Liver (tissue), 9 donors: ENCODE results near the gene BCKDK. TPM values are rescaled to one million over a fixed set of nuclear protein-coding genes. Genes with fewer than 3 reads are reported as not detected.

Experiments
- DNase-seq: peaks from one replicate; pipeline ENCODE4 v3.0.0-alpha.2; 2017; ENCODE audit warnings: low spot score
- H3K27ac ChIP-seq, 2 donors: one replicate each; pipeline ENCODE4 v1.7.0; 2013; ENCODE audit warnings: inconsistent platforms in 2 of 2, low read length in 2 of 2, control low read depth in 1 of 2, low read depth in 1 of 2, mild to moderate bottlenecking in 1 of 2
- H3K27me3 ChIP-seq, 4 donors: one replicate each; pipeline versions ENCODE4 v1.6.1 to v1.7.0; 2013; ENCODE audit warnings: low read length in 3 of 4, inconsistent platforms in 1 of 4, mild to moderate bottlenecking in 1 of 4, moderate library complexity in 1 of 4; ENCODE audit not compliant: control insufficient read depth in 4 of 4, insufficient read depth in 4 of 4
- H3K36me3 ChIP-seq, 4 donors: one replicate each; pipeline versions ENCODE4 v1.6.1 to v1.7.0; 2013; ENCODE audit warnings: low read length in 3 of 4, mild to moderate bottlenecking in 3 of 4, low read depth in 1 of 4, moderate library complexity in 1 of 4; ENCODE audit not compliant: control insufficient read depth in 4 of 4, insufficient read depth in 3 of 4
- H3K4me1 ChIP-seq, 4 donors: one replicate each; pipeline versions ENCODE4 v1.6.1 to v1.7.0; 2013; ENCODE audit warnings: low read length in 3 of 4, mild to moderate bottlenecking in 3 of 4, moderate library complexity in 1 of 4; ENCODE audit not compliant: control insufficient read depth in 4 of 4, insufficient read depth in 4 of 4
- H3K4me3 ChIP-seq, 3 donors: one replicate each; pipeline versions ENCODE4 v1.6.1 to v1.7.0; 2013; ENCODE audit warnings: low read length in 3 of 3, control low read depth in 1 of 3, low read depth in 1 of 3, mild to moderate bottlenecking in 1 of 3
- H3K9ac ChIP-seq, 2 donors: one replicate each; pipeline ENCODE4 v1.7.0; 2013; ENCODE audit warnings: low read length in 2 of 2, mild to moderate bottlenecking in 2 of 2, moderate library complexity in 2 of 2, control low read depth in 1 of 2, low read depth in 1 of 2
- H3K9me3 ChIP-seq, 4 donors: one replicate each; pipeline versions ENCODE4 v1.6.1 to v1.7.0; 2013; ENCODE audit warnings: low read length in 3 of 4; ENCODE audit not compliant: control insufficient read depth in 4 of 4
- EGR1 ChIP-seq, 2 donors: IDR thresholded peaks; 2 replicates each; pipeline ENCODE4 v1.6.1; 2016 to 2018; ENCODE audit warnings: antibody characterized with exemption in 2 of 2, low read depth in 2 of 2
- FOXA1 ChIP-seq: IDR thresholded peaks from 2 replicates; pipeline ENCODE4 v1.6.1; 2016; ENCODE audit warnings: antibody characterized with exemption
- FOXA2 ChIP-seq: IDR thresholded peaks from 2 replicates; pipeline ENCODE4 v1.6.1; 2016; ENCODE audit warnings: antibody characterized with exemption
- GABPA ChIP-seq, 2 donors: IDR thresholded peaks in 1 of 2; conservative IDR thresholded peaks in 1 of 2; 2 replicates each; pipeline ENCODE4 v1.6.1; 2016; ENCODE audit warnings: antibody characterized with exemption in 2 of 2, mild to moderate bottlenecking in 1 of 2, moderate library complexity in 1 of 2
- HNF4A ChIP-seq, 2 donors: conservative IDR thresholded peaks; 2 replicates each; pipeline ENCODE4 v1.6.1; 2016; ENCODE audit warnings: antibody characterized with exemption in 2 of 2, mild to moderate bottlenecking in 2 of 2
- JUND ChIP-seq, 2 donors: IDR thresholded peaks; 2 replicates each; pipeline ENCODE4 v1.6.1; 2016; ENCODE audit warnings: antibody characterized with exemption in 2 of 2
- NR2F2 ChIP-seq: IDR thresholded peaks from 2 replicates; pipeline ENCODE4 v1.6.1; 2016; ENCODE audit warnings: antibody characterized with exemption
- RAD21 ChIP-seq, 2 donors: IDR thresholded peaks; 2 replicates each; pipeline ENCODE4 v1.6.1; 2016; ENCODE audit warnings: antibody characterized with exemption in 2 of 2, mild to moderate bottlenecking in 2 of 2
- RXRA ChIP-seq, 2 donors: IDR thresholded peaks; 2 replicates each; pipeline ENCODE4 v1.6.1; 2017 to 2018; ENCODE audit warnings: antibody characterized with exemption in 2 of 2, mild to moderate bottlenecking in 1 of 2
- SP1 ChIP-seq: IDR thresholded peaks from 2 replicates; pipeline ENCODE4 v1.6.1; 2018; ENCODE audit warnings: antibody characterized with exemption, mild to moderate bottlenecking
- TAF1 ChIP-seq: conservative IDR thresholded peaks from 2 replicates; pipeline ENCODE4 v1.6.1; 2016; ENCODE audit warnings: antibody characterized with exemption, mild to moderate bottlenecking
- YY1 ChIP-seq: IDR thresholded peaks from 2 replicates; pipeline ENCODE4 v1.6.1; 2016; ENCODE audit warnings: antibody characterized with exemption, mild to moderate bottlenecking
- WGBS: extraction: QIAGEN DNeasy Blood & Tissue Kit; methylation state at CpG from one replicate; pipeline ENCODE4 v1.1.7; 2013; 5-methylcytosine and 5-hydroxymethylcytosine counted together
- polyA plus RNA-seq, 2 donors: library from polyadenylated mRNA; stranded (reverse) in 1 of 2; unstranded in 1 of 2; fragments of 200-250 nt in 1 of 2; fragments of >200 nt in 1 of 2; fragmentation: Nextera tagmentation in 1 of 2; extraction: Ambion mirVana in 1 of 2; gene quantifications; one replicate each; pipeline versions ENCODE4 v1.2.1 to v1.2.3, GENCODE V29; 2013 to 2015
- total RNA-seq, 2 donors: library from RNA; depleted of rRNA; stranded (reverse); fragments of >200 nt; gene quantifications; one replicate each; pipeline ENCODE4 v1.2.3, GENCODE V29; 2014
- TF ChIP-seq, protein P1 (sequence below): IDR thresholded peaks from 2 replicates; pipeline ENCODE4 v1.6.1; 2016; ENCODE audit warnings: antibody characterized with exemption, mild to moderate bottlenecking
- TF ChIP-seq, protein P2 (sequence below): IDR thresholded peaks from 2 replicates; pipeline ENCODE4 v1.6.1; 2016; ENCODE audit warnings: antibody characterized with exemption
- TF ChIP-seq, protein P3 (sequence below): fragments of 150-350 bp; IDR thresholded peaks from 2 replicates; pipeline ENCODE4 v1.5.1; 2017; ENCODE audit warnings: improper control_type of control experiment, low read depth, low read length; ENCODE audit not compliant: missing input control
- TF ChIP-seq, protein P4 (sequence below): IDR thresholded peaks from 2 replicates; pipeline ENCODE4 v1.6.1; 2016; ENCODE audit warnings: antibody characterized with exemption
- TF ChIP-seq, protein P5 (sequence below): IDR thresholded peaks from 2 replicates; pipeline ENCODE4 v1.6.1; 2016; ENCODE audit warnings: antibody characterized with exemption
- donor health status: healthy.
- donor health status: healthy.
- donor health status: healthy.
- donor health status: healthy.
- donor health status: healthy.

BCKDK gene
- total and polyA plus RNA-seq, 4 donors, result 10.0 to 41.6 (median 34.9) TPM

DNA sequence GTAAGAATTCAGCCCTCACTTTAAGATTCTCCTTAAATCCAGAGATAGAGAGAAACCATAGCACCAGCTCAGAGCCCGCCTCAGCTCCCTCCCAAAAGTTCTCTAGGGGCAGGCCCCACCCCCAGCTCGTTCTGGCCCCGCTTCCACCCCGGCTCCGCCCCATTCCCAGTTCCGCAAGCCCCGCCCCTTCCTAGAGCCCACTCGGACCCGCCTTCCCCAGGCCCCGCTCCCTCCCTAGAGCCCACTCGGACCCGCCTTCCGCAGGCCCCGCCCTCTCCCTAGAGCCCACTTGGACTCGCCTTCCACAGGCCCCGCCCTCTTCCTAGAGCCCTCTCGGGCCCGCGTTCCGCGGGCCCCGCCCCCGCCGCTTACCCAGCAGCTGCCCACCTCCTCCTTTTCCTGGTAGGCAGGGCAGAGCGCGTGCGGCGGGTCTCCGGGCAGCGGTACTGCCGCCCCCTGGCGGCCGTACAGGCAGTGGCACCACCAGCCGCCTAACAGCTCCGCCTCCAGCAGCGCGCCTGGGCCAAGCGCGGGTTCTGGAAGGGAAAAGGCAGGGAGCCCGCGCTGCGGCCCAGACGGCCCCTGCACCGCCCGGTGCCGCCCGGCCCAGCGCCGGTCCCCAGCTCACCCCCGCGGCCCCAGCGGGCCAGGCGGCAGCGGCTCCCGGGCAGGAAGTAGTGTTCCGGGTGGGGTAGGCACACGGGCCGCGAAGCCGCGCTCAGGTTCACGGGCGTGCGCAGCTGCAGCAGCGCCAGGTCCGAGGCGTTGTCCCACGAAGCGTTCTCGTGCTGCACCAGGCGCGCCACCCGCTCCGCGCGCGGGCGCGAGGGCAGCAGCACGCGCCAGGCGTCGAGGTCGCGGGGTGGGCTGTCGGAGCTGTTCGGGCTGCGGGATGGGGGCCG is 34.2 kb downstream of the BCKDK start:
- WGBS, result 3% methylated on average over 89 of the region's 89 CpGs
- peak overlapping the region; percentile 32 to 75 for H3K9ac ChIP-seq
- no peaks in the 10 kb centered on the region for H3K9me3 ChIP-seq

More for the DNA sequence above, 34.2 kb downstream of the BCKDK start:
- Histone ChIP-seq H3K27ac (peak overlapping the region; percentile 63 to 81), H3K4me1 (peaks cover 14 to 26% (median 19%) of the 10 kb centered on the region in 4 donors), H3K36me3 (no peaks in the 10 kb centered on the region), H3K27me3 (no peaks in the 10 kb centered on the region), H3K4me3 (peak overlapping the region; percentile 38 to 62 (median 53))
- peak; percentile 100 for DNase-seq
- TF ChIP-seq GABPA (IDR thresholded peaks at IDR 0.05 in 1 of 2, conservative IDR thresholded peaks at IDR 0.05 in 1 of 2), result peak in 1 of 2 donors; percentile 83
- peak; percentile 90 to 92 for TF ChIP-seq RAD21 (IDR thresholded peaks at IDR 0.05)
- peak; percentile 59 to 71 for TF ChIP-seq EGR1 (IDR thresholded peaks at IDR 0.05; ENCODE audit: low read depth in 2 of 2)
- TF ChIP-seq, protein P1, sequence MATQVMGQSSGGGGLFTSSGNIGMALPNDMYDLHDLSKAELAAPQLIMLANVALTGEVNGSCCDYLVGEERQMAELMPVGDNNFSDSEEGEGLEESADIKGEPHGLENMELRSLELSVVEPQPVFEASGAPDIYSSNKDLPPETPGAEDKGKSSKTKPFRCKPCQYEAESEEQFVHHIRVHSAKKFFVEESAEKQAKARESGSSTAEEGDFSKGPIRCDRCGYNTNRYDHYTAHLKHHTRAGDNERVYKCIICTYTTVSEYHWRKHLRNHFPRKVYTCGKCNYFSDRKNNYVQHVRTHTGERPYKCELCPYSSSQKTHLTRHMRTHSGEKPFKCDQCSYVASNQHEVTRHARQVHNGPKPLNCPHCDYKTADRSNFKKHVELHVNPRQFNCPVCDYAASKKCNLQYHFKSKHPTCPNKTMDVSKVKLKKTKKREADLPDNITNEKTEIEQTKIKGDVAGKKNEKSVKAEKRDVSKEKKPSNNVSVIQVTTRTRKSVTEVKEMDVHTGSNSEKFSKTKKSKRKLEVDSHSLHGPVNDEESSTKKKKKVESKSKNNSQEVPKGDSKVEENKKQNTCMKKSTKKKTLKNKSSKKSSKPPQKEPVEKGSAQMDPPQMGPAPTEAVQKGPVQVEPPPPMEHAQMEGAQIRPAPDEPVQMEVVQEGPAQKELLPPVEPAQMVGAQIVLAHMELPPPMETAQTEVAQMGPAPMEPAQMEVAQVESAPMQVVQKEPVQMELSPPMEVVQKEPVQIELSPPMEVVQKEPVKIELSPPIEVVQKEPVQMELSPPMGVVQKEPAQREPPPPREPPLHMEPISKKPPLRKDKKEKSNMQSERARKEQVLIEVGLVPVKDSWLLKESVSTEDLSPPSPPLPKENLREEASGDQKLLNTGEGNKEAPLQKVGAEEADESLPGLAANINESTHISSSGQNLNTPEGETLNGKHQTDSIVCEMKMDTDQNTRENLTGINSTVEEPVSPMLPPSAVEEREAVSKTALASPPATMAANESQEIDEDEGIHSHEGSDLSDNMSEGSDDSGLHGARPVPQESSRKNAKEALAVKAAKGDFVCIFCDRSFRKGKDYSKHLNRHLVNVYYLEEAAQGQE, result peak; percentile 62
- TF ChIP-seq SP1, result peak; percentile 96
- peak; percentile 17 to 32 for TF ChIP-seq JUND (IDR thresholded peaks at IDR 0.05)
- TF ChIP-seq, protein P2, sequence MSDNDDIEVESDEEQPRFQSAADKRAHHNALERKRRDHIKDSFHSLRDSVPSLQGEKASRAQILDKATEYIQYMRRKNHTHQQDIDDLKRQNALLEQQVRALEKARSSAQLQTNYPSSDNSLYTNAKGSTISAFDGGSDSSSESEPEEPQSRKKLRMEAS, result peak; percentile 78
- TF ChIP-seq, protein P3, sequence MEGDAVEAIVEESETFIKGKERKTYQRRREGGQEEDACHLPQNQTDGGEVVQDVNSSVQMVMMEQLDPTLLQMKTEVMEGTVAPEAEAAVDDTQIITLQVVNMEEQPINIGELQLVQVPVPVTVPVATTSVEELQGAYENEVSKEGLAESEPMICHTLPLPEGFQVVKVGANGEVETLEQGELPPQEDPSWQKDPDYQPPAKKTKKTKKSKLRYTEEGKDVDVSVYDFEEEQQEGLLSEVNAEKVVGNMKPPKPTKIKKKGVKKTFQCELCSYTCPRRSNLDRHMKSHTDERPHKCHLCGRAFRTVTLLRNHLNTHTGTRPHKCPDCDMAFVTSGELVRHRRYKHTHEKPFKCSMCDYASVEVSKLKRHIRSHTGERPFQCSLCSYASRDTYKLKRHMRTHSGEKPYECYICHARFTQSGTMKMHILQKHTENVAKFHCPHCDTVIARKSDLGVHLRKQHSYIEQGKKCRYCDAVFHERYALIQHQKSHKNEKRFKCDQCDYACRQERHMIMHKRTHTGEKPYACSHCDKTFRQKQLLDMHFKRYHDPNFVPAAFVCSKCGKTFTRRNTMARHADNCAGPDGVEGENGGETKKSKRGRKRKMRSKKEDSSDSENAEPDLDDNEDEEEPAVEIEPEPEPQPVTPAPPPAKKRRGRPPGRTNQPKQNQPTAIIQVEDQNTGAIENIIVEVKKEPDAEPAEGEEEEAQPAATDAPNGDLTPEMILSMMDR, result peak; percentile 99
- peak; percentile 85 for TF ChIP-seq FOXA1
- peak; percentile 41 to 54 for TF ChIP-seq RXRA (IDR thresholded peaks at IDR 0.05)
- peak; percentile 84 for TF ChIP-seq YY1
- TF ChIP-seq NR2F2, result peak; percentile 50
- TF ChIP-seq FOXA2, result no peak
- TF ChIP-seq, protein P4, sequence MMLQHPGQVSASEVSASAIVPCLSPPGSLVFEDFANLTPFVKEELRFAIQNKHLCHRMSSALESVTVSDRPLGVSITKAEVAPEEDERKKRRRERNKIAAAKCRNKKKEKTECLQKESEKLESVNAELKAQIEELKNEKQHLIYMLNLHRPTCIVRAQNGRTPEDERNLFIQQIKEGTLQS, result no peak
- no peak for TF ChIP-seq TAF1
- TF ChIP-seq HNF4A (conservative IDR thresholded peaks at IDR 0.05), result peak; percentile 37 to 45
- TF ChIP-seq, protein P5, sequence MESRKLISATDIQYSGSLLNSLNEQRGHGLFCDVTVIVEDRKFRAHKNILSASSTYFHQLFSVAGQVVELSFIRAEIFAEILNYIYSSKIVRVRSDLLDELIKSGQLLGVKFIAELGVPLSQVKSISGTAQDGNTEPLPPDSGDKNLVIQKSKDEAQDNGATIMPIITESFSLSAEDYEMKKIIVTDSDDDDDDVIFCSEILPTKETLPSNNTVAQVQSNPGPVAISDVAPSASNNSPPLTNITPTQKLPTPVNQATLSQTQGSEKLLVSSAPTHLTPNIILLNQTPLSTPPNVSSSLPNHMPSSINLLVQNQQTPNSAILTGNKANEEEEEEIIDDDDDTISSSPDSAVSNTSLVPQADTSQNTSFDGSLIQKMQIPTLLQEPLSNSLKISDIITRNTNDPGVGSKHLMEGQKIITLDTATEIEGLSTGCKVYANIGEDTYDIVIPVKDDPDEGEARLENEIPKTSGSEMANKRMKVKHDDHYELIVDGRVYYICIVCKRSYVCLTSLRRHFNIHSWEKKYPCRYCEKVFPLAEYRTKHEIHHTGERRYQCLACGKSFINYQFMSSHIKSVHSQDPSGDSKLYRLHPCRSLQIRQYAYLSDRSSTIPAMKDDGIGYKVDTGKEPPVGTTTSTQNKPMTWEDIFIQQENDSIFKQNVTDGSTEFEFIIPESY, result no peak
